CMK (cell line): ENCODE measurements around the gene SLC66A2.

Experiments used
- DNase-seq: peaks from one replicate; pipeline ENCODE4 v3.0.0-alpha.2; 2010; ENCODE audit warnings: low read depth

SLC66A2 gene

DNA sequence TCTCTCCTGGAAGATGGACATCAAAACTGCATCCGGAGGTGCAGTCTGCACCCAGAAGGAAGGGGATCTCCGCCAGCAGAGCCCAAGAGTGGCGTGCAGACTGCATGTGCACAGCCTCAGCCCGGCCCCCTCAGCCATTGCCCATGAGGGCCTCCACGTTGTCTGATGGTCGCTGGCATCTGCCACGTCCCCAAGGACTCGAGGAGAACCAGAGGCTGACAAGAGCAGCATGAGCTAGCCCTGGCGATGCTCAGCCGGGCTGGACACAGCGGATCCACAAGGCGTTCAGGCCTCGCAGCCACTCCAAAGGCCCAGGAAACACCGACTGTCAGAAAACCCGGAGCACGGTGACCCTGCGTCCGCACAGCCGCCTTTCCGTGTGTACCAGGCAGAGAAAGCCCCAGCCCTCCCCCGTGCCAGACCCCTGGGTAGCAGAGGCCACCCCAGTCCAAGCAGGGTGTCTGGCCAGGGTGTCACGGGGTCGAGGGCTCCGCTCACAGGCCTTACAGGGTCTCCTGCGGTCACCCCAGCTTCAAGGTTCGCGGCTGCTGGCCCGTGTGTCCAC, 48.3 kb downstream of the SLC66A2 start:
- no peak for DNase-seq

DNA sequence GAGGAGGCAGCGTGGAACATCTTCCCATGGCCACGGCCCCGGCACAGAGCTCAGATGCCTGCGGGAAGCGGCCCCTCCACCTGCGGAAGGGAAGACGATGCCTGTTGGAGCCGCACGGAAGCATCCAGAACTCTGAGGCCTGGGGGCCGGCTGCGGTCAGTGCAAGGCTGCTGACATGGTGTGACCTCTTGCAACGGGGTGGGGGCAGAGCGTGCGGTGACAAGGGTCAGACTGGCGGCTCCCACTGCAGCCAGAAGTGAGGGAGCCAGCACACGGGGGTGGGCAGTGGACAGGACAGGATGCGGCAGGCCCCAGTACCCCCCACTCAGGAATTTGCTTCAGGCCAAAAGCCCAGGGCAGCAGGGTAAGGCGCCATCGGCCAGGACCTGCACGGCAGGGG, 48.8 kb downstream of the SLC66A2 start:
- no peak for DNase-seq

DNA sequence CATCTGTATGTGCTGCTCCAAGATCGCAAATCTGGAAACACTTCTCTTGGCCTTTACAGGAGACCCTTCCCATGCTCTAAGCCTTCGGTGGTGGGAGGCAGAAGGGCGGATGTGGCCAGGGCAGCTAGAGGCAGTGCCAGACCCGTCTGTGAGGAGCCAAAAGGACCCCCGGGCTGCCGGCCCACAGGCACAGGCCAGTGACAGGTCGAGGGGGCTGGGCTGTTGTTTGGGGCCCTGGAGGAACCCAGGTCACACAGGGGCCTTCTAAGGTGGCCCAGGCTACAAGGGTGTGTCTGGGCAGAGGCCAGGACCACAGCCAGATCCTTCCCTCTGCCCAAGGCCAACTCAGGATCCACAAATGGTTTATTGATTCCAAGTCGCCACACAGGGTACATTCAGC, 49.4 kb downstream of the SLC66A2 start:
- no peak for DNase-seq

DNA sequence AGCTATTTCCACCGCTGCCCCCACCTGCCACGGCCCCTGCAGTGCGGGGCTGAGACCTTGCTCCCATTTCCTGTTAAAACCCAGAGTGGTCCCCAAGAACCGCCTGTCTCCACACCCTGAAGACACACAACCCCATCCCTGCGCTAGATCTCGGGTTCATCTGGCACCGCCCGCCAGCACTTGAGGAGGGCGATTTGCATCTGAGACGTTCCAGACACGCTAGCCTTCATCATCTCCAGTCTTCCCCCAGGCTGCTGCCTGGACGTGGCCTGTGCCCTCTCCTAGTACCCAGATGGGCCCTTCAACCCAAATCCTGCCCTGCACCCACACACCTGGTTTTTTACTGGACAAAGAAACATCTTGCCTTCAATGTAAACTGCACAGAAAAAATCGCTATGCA, 49.8 kb downstream of the SLC66A2 start:
- DNase-seq, result no peak

DNA sequence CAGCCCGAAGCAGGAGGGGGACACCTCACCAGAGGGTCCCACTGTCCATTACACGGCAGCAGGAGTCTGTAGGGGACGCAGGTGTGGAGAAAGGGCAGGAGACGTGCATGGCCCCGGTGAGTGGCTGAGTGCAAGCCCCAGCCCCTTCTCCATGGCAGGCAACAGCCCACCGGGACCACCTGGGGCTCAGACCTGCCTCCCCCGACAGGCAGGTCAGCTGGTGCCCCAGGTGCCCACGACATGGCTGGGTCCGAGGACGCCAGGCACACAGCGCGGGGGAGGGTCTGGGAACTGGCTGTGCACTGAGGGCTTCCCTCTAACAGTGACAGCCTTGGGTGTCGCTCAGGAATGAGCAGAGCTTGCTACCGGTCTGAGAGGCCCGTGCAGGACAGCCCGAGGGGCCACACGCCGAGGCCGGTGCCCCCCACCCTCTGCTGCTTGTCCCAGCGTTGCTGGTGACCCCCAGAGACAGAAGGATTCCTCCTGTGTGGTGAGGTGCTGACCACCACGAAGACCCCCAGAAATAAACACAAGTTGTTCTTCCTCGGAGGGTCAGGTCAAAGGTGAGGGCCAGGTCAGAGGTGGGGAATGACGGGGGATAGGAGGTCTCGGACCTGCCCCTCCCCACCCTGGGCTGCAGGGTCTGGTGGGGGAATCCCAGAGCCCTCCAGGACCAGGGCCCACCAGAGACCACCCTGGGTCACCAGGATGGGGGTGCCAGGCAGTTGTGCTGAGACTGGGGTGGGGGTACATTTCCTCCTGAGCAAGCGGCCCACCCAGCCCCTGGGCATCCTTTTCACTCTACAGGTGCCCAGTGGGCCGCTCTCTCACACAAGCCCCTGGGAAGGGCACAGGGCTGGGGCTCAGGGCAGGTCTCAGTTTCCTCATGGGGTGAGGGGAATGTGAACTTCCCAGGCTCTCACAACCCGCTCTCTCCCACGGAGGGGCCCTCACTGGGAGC, 50.6 kb downstream of the SLC66A2 start:
- DNase-seq, result no peak

DNA sequence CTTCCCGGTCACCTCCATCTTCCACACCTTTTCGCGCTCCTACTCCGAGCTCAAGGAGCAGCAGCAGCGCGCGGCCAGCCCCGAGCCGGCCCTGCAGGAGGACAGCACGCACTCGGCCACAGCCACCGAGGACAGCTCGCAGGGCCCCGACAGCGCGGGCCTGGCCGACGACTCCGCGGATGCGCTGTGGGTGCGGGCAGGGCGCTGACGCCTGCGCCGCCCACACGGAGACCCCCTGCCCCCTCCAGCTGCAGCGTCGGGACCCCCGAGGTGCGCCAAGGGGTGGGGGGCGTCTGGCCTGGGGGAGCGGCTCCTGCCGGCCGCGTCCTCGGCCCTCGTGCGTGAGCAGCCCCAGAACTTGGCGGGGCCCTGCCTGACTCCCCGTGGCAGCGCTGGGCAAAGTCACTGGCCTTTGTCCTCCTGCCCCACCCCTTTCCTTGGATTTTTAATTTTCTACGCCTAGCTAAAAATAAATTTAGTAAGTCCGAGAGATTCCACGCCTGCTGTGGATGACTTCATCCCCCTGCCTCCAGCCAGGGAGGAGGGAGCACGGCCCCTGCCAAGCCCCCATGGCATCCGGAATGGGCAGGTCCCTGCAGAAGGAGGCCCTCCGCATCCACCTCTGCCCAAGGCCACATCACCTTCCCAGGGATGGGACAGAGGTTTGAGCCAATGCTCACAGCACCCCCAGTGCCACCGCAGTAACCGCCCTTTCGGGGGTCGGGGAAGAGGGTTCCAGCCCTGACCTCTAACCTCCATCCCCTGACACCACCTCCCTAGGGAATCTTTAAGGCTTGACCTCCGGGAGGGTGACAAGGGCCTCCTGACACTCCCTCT, 51.6 kb downstream of the SLC66A2 start:
- no peak for DNase-seq

DNA sequence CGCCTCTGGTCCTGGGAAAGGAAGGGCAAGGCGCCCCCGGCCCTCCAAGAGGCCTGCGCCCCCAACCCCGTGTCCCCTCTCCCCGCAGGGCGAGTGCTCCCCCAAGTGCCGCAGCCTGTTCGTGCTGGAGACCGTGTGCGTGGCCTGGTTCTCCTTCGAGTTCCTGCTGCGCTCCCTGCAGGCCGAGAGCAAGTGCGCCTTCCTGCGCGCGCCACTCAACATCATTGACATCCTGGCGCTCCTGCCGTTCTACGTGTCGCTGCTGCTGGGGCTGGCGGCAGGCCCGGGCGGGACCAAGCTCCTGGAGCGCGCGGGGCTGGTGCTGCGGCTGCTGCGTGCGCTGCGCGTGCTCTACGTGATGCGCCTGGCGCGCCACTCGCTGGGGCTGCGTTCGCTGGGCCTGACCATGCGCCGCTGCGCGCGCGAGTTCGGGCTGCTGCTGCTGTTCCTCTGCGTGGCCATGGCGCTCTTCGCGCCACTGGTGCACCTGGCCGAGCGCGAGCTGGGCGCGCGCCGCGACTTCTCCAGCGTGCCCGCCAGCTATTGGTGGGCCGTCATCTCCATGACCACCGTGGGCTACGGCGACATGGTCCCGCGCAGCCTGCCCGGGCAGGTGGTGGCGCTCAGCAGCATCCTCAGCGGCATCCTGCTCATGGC, 52.4 kb downstream of the SLC66A2 start:
- DNase-seq, result no peak

DNA sequence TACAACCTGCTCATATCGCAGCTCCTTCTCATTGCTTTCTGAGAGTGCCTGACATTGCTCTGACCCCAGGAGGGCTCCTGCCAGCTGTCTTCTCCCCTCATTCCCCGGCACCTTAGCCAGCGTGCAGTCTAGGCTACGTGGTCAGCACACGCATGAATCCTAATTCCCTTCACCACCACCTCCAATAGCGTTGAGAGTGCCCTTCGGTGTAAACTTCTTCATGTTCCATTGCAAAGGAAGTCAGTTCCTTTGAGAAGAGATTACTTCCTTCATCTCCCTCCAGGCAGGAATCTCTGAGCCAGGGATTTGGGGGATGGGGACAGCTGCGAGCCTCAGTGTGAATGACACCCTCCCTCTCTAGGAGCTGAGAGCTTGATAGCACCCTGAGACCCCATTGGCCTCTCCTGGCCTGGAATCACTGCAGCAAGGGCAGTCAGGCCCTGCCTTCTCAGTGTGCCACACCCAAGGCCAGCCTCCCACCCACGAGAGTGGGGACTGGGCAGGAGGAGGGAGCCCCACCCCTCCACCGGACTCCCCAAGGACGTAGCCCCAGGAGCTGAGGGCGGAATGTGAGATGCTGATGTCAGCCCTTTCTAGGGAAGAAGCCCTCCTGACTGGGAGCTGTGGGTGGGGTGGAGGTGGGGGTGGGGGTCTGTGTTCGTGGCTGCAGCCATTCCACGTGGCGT, 53.4 kb downstream of the SLC66A2 start:
- DNase-seq, result no peak

DNA sequence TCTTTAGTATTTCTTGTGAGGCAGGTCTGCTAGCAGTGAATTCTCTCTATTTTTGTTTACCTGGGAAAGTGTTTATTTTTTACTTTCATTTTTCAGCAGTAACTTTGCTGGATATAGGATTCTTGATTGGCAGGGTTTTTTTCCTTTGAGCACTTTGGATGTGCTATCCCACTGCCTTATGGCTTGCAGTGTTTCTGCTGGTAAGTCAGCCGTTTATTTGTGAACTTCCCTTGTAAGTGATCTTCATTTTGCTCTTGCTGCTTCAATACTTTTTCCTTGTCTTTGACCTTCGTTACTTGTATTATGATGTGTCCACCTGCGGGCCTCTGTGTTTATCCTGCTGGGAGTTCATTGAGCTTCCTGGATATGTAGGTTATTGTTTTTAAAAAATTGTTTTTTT, 54.7 kb downstream of the SLC66A2 start:
- DNase-seq, result no peak

DNA sequence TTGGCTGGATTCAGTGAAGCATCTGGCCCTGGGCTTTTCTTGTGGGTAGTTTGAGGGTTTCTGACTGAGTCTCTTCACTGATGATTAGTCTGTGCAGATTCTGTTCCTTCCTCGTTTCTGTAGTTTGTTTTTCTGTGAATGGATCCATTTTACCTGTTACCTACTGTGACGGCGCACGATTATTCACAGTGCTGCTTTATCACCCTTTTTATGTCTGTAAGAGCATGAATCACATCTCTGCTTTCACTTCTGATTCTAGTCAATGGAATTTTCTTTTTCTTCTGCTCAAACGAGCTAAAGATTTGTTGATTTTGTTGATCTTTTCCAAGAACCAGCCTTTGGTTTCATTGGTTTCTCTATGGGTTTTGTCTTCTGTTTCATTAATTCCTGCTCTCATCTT, 60.8 kb downstream of the SLC66A2 start:
- DNase-seq, result no peak

DNA sequence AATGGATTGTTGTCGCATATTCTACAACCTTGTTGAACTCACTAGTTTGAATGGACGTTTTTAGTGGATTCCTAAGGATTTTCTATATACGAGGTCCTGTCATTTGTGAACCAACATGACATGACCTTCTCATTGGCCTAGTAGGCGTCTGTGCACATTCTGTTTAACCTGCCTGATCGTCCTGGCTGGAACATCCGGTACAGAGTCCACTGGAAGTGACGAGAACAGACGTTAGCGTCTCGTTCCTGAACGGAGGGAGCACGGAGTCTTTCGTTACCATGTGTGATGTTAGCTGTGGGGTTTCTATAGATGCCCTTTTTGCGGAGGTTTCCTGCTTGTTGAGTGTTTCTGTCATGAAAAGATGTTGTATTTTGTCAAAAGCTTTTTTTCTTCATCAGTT, 61.9 kb downstream of the SLC66A2 start:
- no peak for DNase-seq

DNA sequence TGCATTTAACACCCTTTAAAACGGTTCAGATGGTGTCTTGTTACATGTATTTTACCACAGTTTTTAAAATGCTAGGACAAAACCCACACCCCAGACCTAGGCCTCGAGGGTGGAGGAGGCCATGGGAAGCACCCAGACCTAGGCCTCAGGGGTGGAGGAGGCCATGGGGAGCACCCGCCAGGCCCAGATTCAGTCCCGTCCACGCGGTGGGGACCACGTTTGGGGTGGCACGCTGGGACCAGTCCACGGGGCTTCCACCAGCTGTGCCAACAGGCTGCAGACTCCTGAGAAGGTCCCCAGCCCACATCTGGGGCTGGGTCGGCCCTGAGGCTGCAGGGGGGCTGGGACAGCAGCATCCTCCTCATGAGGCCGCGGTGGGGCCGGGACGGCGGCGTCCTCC, 63.4 kb downstream of the SLC66A2 start:
- DNase-seq, result no peak

DNA sequence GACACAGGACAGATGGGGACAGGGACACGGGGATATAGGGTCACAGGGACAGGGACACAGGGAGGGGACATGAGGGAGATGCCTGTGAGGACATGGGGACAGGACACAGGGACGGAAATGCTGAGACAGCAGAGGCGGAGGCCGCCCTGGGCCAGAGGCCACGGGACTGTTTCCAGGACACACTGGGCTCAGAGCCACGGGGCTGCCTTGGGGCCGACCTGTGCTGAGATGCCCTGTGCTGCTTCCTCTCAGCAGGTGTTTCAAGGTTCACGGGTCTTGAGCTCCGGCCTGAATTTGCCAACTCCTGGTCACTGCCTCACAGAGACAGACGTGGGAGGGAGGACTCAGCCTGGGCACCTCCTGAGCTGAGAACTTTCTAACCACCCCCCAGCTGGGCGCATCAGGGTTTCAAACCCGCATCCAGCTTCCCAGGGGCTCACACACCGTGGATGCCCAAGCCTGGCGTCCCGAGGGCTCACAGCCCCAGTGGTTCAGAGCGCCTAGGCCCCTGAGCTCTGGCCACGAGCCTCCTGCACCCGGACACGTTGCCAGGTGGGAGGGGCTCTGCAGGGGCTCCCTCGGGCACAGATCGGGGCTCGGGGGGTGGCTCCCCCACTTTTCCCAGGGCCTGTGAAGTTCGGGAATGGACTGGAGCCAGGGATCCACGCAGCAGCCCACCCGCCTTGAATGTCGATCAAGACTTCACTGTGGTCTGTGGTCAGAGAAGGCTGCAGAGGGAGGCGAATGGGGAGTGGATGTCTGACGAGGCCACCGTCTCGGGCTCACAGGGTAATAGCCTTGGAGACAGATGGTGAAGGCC, 64.1 kb downstream of the SLC66A2 start:
- DNase-seq, result no peak

DNA sequence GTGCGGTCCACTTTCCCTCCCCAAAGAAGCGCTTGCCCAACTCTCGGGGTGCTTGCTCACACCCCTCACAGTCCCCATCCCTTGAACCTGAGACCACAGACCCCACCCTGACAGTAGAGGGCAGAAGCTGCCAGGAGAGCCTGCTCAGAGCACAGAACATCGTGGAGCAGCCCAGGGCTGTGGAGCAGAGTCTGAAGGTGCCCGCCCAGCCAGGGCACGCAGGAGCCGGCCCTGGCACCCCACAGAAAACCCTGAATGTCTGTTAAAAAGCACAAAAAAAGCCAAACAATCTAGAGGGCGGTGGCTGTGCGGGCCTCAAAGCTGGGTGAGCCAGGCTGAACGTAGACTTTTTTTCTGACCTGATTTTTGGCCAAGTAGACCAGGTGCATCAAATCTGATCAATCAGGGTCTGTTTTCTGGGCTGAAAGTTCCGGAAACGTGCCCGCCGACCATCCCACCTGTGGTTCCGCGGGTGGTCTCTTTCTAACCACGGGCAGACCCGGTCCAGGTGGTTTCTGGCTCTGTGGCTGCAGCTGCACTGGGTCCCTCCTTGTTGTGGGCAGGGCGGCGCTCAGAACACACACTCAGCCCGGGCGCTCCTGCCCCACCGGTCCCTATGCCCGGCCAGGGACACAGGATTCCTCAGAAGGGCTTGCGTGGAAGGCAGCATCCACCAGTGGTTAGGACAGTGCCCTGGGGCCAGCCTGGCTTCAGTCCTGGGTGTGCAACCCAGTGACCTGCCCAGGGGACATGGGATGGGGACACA, 66.3 kb downstream of the SLC66A2 start:
- DNase-seq, result no peak

DNA sequence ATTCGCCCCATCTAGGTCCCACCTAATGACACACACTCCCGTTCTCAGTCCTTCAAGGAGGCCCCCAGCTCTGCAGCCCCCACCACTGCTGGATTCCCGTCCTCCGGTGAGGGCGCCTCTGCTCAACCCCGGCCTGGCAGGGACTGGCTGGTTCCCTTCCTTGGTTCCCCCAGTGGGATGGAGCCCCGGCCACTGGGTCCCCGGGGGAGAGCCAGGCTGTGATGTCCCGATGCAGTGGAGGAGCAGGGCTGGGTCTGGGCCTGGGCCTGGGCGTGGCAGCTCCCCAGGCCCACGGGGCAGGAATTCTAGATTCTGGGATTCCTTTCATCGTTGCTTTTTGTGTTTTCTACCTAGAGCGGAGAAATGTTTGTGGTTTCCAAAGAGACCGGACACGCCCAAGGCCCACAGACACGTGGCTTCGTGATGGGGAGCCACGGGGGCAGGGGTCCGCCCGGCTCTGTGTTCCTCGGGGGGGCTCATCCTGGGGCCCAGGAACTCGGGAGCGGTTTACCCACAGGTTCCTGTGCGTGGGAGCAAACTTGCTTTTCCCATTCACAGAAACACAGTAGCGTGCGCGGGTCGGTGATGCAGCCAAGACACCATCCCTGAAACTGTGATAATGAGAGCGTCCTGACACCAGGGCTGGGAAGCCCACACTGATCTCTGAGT, 67.0 kb downstream of the SLC66A2 start:
- no peak for DNase-seq

DNA sequence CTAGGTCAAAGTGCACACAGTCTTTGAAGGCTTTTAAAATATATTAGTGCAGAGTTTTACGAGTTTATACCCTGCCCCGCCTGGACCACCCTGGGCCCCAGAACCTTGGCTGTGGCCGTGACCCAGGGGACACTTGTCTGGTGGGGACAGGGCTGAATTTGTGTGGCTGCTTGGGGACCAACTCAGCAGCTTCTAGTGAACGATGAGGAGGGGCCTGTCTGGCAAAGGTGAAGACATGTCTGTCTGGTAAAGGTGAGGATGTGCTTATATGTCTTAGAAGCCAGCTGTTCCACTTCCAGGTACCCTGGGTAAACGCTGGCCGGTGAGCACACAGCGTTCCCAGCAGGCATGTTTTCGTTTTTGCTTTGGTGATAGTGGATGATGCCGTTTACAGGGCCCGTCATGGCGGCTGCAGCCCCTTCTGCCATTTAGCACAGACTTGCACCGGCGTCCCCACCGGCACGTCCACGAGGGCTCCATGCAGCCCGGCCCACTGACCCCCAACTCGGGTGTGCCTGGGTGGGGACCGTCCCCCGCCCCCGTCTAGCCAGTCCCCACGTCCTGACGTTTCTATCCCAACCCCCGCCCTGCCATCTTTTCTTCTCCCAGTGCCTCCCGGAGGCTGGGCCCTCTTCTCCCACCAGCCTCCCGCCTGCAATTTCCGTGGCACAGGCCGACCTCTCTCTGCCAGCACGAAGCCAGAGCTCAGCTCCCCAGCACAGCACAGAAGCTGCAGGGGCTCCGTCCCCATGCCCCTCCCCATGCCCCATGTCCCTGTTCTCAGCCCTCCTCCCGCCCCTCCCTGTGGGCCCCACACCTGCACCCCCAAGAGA, 67.8 kb downstream of the SLC66A2 start:
- no peak for DNase-seq

DNA sequence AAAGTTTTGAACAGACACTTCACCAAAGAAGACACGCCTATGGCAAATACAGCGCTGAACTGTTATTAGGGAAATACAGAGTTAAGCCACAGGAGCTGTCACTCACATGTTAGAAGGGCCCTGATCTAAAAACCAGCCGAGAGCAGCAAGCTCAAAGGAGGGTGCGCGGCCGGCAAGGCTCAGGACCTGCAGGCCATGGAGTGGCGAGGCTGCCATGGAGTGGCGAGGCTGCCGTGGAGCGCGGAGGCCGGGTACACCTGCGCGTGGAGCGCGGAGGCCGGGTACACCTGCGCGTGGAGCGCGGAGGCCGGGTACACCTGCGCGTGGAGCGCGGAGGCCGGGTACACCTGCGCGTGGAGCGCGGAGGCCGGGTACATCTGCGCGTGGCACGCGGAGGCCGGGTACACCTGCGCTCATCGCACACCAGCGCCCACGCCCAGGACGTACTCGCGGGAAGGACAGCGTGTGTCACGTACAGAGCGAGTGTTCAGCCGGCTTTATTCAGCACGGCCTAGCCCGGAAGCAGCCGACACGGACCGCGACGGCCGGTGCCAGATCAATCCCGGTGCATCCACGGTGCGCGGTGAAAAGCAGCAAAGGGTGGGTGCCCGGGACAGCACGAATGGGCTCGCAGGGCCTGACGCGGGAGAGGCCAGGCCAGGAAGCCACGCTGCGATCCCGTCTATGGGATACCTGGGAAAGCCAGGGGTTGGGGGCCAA, 68.8 kb downstream of the SLC66A2 start:
- no peak for DNase-seq

DNA sequence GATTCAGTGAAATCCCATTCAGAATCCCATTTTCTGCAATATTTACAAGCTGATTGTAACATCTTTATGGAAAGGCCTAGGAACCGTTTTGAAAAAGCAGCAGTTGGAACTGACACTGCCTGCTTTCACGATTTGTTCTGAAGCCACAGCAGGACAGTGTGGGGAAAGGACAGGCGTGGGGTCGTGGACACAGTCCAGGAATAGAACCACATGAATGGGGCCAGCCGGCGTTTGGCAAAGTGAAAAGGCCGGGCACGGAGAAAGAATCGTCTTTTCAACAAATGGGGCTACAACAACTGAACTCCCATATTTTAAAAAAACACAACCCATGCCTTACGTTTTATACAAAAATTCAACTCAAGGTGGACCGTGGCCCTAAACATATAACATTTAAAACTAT, 69.8 kb downstream of the SLC66A2 start:
- no peak for DNase-seq
